ENCODE results near the gene TMEM54. TPM values are rescaled to one million over a fixed set of nuclear protein-coding genes. Genes with fewer than 3 reads are reported as not detected.

Gene TMEM54
- total and polyA plus RNA-seq, 7 donors, result 47.4 to 799 (median 135) TPM

- peaks cover 0 to 4% (median 0%) of the 10 kb centered on the region in 3 donors for H3K27me3 ChIP-seq
- peak within 1 kb of the TSS; percentile 28 to 56 (median 48) for H3K4me3 ChIP-seq
- H3K27ac ChIP-seq, result peak within 1 kb of the TSS in 3 of 4 donors; percentile 1 to 48 (median 28)
- WGBS, 2 donors, result 1 to 2% methylated on average over 99 of the region's 99 CpGs
- TF ChIP-seq EP300 (IDR thresholded peaks at IDR 0.05) (no peak), POLR2AphosphoS5 (IDR thresholded peaks at IDR 0.05) (no peak), CTCF (IDR thresholded peaks at IDR 0.05) (no peak), POLR2A (IDR thresholded peaks at IDR 0.05) (no peak)
- no peaks in the 10 kb centered on the region for H3K9me3 ChIP-seq
- peaks cover 0 to 7% (median 0%) of the 10 kb centered on the region in 4 donors for H3K36me3 ChIP-seq
- intact Hi-C loops (cut with DNase I), result loop anchor here (5.0 kb wide), 2 partner anchors 158 to 212 kb away; partner anchors contain the start of gene AZIN2
- peaks cover 0 to 28% (median 14%) of the 10 kb centered on the region in 4 donors for H3K4me1 ChIP-seq
- no peak for DNase-seq
These were observed 30.4 kb downstream of the TMEM54 start, which contains the start of gene FNDC5 for GRCh38 chr1:32870615-32871363. Gene FNDC5 (minus strand): TSS chr1:32870912.

- Histone ChIP-seq H3K9me3 (no peaks in the 10 kb centered on the region), H3K27me3 (peaks cover 0 to 4% (median 0%) of the 10 kb centered on the region in 3 donors), H3K36me3 (peaks cover 0 to 7% (median 0%) of the 10 kb centered on the region in 4 donors), H3K4me3 (peak overlapping the region in 3 of 4 donors; percentile 42 to 56 (median 54)), H3K27ac (peak overlapping the region in 1 of 4 donors; percentile 48), H3K4me1 (peaks cover 0 to 33% (median 18%) of the 10 kb centered on the region in 4 donors)
- no peak for DNase-seq
- intact Hi-C loops (cut with DNase I), result loop anchor here (5.0 kb wide), 2 partner anchors 158 to 212 kb away; partner anchors contain the start of gene AZIN2
- TF ChIP-seq EP300 (IDR thresholded peaks at IDR 0.05) (no peak), POLR2A (IDR thresholded peaks at IDR 0.05) (no peak), CTCF (IDR thresholded peaks at IDR 0.05) (no peak)
- 69 to 70% methylated on average over 16 of the region's 16 CpGs for WGBS, 2 donors
These were observed 31.1 kb downstream of the TMEM54 start for GRCh38 chr1:32869923-32870614.

GRCh38 chr1:32868806-32869455 lies 32.3 kb downstream of the TMEM54 start:
- H3K27ac ChIP-seq, result no peak overlapping the region
- no peak overlapping the region for H3K4me3 ChIP-seq
- H3K36me3 ChIP-seq, result peaks cover 0 to 7% (median 0%) of the 10 kb centered on the region in 4 donors
- intact Hi-C loops (cut with DNase I), result no loop called here
- 89 to 95% methylated on average over 9 of the region's 9 CpGs for WGBS, 2 donors
- no peak for DNase-seq
- H3K9me3 ChIP-seq, result no peaks in the 10 kb centered on the region
- no peak for TF ChIP-seq EP300 (IDR thresholded peaks at IDR 0.05)
- no peak for TF ChIP-seq POLR2AphosphoS5 (IDR thresholded peaks at IDR 0.05)
- no peak for TF ChIP-seq POLR2A (IDR thresholded peaks at IDR 0.05)
- TF ChIP-seq CTCF (IDR thresholded peaks at IDR 0.05), result no peak
- peaks cover 0 to 33% (median 18%) of the 10 kb centered on the region in 4 donors for H3K4me1 ChIP-seq
- peaks cover 0 to 4% (median 0%) of the 10 kb centered on the region in 3 donors for H3K27me3 ChIP-seq

GRCh38 chr1:32868085-32868484 lies 33.1 kb downstream of the TMEM54 start:
- H3K27me3 ChIP-seq, result peaks cover 0 to 4% (median 0%) of the 10 kb centered on the region in 3 donors
- no peak for DNase-seq
- TF ChIP-seq POLR2A (IDR thresholded peaks at IDR 0.05) (no peak), CTCF (IDR thresholded peaks at IDR 0.05) (no peak), POLR2AphosphoS5 (IDR thresholded peaks at IDR 0.05) (no peak), EP300 (IDR thresholded peaks at IDR 0.05) (no peak)
- intact Hi-C loops (cut with DNase I), result no loop called here
- H3K4me1 ChIP-seq, result peaks cover 0 to 33% (median 18%) of the 10 kb centered on the region in 4 donors
- no peaks in the 10 kb centered on the region for H3K9me3 ChIP-seq
- H3K27ac ChIP-seq, result no peak overlapping the region
- H3K4me3 ChIP-seq, result no peak overlapping the region
- WGBS, 2 donors, result 95 to 96% methylated on average over 13 of the region's 13 CpGs
- H3K36me3 ChIP-seq, result peaks cover 0 to 15% (median 0%) of the 10 kb centered on the region in 4 donors

All from sigmoid colon (tissue), 7 donors.